Panc1 (cell line): ENCODE measurements around the gene PLBD2. TPM values are rescaled to one million over a fixed set of nuclear protein-coding genes. Genes with fewer than 3 reads are reported as not detected.

Experiments used
- ATAC-seq: fragments of 200-7000 bp; cut with Tn5 transposase; 2 replicates; pipeline ENCODE4 v1.9.1; 2020; ENCODE audit warnings: mild to moderate bottlenecking, moderate library complexity
- BruUV-seq: library from RNA; stranded (reverse); fragments of 400-500 nt; replicated peaks from 2 replicates; lab custom pipeline; 2021; lab: Mats Ljungman, UMichigan
- CTCF ChIA-PET: fragments of 300-600 bp; sonication (Branson Sonifier 250); formaldehyde crosslinking; loops from one replicate; lab custom pipeline; 2022; ENCODE audit warnings: antibody characterized with exemption; lab: Charles Lee
- POLR2A ChIA-PET: fragments of 300-600 bp; sonication (Branson Sonifier 250); formaldehyde crosslinking; loops from one replicate; lab custom pipeline; 2022; ENCODE audit warnings: antibody characterized with exemption; lab: Charles Lee
- DNase-seq: peaks from one replicate; pipeline ENCODE4 v3.0.0-alpha.2; 2010; ENCODE audit warnings: low read depth, low spot score
- H3K27ac ChIP-seq: 2 replicates; pipeline ENCODE4 v1.5.1; 2011; ENCODE audit warnings: mild to moderate bottlenecking, low read length, inconsistent platforms
- H3K27me3 ChIP-seq: fragments of 200-500 bp; sonication (Bioruptor generic); 2 replicates; pipeline ENCODE4 v1.6.0; 2014; ENCODE audit warnings: low read length, inconsistent platforms; ENCODE audit not compliant: control insufficient read depth, insufficient read depth
- H3K36me3 ChIP-seq: fragments of 200-500 bp; sonication (Bioruptor generic); 2 replicates; pipeline ENCODE4 v1.5.1; 2014; ENCODE audit warnings: inconsistent platforms, mild to moderate bottlenecking, low read length, moderate library complexity; ENCODE audit not compliant: control insufficient read depth, insufficient read depth
- H3K4me1 ChIP-seq: 2 replicates; pipeline ENCODE4 v1.5.1; 2011; ENCODE audit warnings: inconsistent platforms, mild to moderate bottlenecking, low read length, moderate library complexity; ENCODE audit not compliant: control insufficient read depth, insufficient read depth
- H3K4me3 ChIP-seq, 2 experiments: 2 replicates each; pipeline ENCODE4 v1.5.1; 2011 to 2012; ENCODE audit warnings: low read depth in 2 of 2, low read length in 2 of 2, mild to moderate bottlenecking in 2 of 2, inconsistent platforms in 1 of 2, moderate library complexity in 1 of 2
- H3K9me3 ChIP-seq: fragments of 200-500 bp; sonication (Bioruptor generic); 2 replicates; pipeline ENCODE4 v1.5.1; 2014; ENCODE audit warnings: low read depth, mild to moderate bottlenecking, inconsistent platforms, low read length, moderate library complexity; ENCODE audit not compliant: control insufficient read depth, insufficient read depth
- CTCF ChIP-seq: fragments of 450-650 bp; IDR thresholded peaks from 2 replicates; pipeline ENCODE4 v1.5.1; 2017; ENCODE audit warnings: mild to moderate bottlenecking
- POLR2AphosphoS5 ChIP-seq: IDR thresholded peaks from 2 replicates; pipeline ENCODE4 v1.6.1; 2012; ENCODE audit warnings: mild to moderate bottlenecking, low read depth, low read length, moderate library complexity
- SIN3A ChIP-seq: IDR thresholded peaks from 2 replicates; pipeline ENCODE4 v1.6.1; 2012; ENCODE audit warnings: low read depth, mild to moderate bottlenecking, low read length, moderate library complexity, borderline replicate concordance; ENCODE audit not compliant: insufficient read depth
- TCF7L2 ChIP-seq: IDR thresholded peaks from 2 replicates; pipeline ENCODE4 v1.6.1; 2011; ENCODE audit warnings: mild to moderate bottlenecking, low read depth, low read length, inconsistent platforms
- in situ Hi-C: cut with HindIII; loops from 2 replicates; pipeline ENCODE4 v1.10.0; 2016; ENCODE audit warnings: low sequenced_read_pairs, low pct_unique_long_range_greater_than_20kb
- intact Hi-C: fragments of 100-400 bp; cut with micrococcal nuclease; formaldehyde crosslinking; loops from one replicate; pipeline ENCODE4 v1.10.0; 2022; ENCODE audit not compliant: unreplicated experiment
- total RNA-seq: library from RNA; stranded (reverse); gene quantifications from one replicate; pipeline ENCODE4 v1.2.1, GENCODE V29; 2021; ENCODE audit not compliant: unreplicated experiment
- TF ChIP-seq, protein P1 (sequence below), 2 experiments: IDR thresholded peaks; 2 replicates each; pipeline ENCODE4 v1.6.1; 2011 to 2012; ENCODE audit warnings: low read depth in 2 of 2, control low read depth in 1 of 2, low read length in 1 of 2, mild to moderate bottlenecking in 1 of 2, moderate library complexity in 1 of 2; ENCODE audit not compliant: insufficient read depth in 1 of 2

Gene PLBD2
- total RNA-seq, 1 experiment from 2014 or later, result 69.7 TPM

DNA sequence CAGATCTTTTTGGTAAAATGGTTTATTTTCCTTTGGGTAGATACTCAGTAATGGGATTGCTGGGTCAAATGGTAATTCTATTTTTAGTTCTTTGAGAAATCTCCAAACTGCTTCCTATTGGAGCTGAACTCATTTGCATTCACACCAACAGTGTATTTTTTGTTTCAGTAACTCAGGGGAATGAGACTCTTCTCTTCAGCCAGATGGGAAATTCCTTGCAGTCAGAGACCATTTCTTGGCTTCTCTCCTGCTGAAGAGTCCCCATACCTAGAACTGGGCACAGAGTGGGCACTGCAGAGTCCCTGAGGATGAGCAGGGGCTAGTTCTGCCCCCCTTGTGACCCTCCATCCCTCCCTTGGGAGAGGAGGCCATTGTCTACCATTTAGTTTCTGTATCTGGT is 74.6 kb downstream of the PLBD2 start:
- Histone ChIP-seq H3K9me3 (no peaks in the 10 kb centered on the region), H3K4me3 (no peak overlapping the region), H3K4me1 (no peaks in the 10 kb centered on the region), H3K27ac (no peak overlapping the region), H3K36me3 (no peaks in the 10 kb centered on the region), H3K27me3 (no peaks in the 10 kb centered on the region)
- BruUV-seq, result no TSS peak
- no peak for ATAC-seq
- DNase-seq, result no peak
- ChIA-PET CTCF (no interaction called here), POLR2A (no interaction called here)
- no peak for TF ChIP-seq SIN3A
- TF ChIP-seq TCF7L2, result no peak
- TF ChIP-seq POLR2AphosphoS5, result no peak
- no peak for TF ChIP-seq CTCF
- TF ChIP-seq, protein P1, sequence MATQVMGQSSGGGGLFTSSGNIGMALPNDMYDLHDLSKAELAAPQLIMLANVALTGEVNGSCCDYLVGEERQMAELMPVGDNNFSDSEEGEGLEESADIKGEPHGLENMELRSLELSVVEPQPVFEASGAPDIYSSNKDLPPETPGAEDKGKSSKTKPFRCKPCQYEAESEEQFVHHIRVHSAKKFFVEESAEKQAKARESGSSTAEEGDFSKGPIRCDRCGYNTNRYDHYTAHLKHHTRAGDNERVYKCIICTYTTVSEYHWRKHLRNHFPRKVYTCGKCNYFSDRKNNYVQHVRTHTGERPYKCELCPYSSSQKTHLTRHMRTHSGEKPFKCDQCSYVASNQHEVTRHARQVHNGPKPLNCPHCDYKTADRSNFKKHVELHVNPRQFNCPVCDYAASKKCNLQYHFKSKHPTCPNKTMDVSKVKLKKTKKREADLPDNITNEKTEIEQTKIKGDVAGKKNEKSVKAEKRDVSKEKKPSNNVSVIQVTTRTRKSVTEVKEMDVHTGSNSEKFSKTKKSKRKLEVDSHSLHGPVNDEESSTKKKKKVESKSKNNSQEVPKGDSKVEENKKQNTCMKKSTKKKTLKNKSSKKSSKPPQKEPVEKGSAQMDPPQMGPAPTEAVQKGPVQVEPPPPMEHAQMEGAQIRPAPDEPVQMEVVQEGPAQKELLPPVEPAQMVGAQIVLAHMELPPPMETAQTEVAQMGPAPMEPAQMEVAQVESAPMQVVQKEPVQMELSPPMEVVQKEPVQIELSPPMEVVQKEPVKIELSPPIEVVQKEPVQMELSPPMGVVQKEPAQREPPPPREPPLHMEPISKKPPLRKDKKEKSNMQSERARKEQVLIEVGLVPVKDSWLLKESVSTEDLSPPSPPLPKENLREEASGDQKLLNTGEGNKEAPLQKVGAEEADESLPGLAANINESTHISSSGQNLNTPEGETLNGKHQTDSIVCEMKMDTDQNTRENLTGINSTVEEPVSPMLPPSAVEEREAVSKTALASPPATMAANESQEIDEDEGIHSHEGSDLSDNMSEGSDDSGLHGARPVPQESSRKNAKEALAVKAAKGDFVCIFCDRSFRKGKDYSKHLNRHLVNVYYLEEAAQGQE (IDR thresholded peaks at IDR 0.05; ENCODE audit: insufficient read depth in 1 of 2, low read depth in 2 of 2, low read length in 1 of 2), result no peak
- in situ Hi-C loops, result no loop called here
- intact Hi-C loops, result no loop called here

DNA sequence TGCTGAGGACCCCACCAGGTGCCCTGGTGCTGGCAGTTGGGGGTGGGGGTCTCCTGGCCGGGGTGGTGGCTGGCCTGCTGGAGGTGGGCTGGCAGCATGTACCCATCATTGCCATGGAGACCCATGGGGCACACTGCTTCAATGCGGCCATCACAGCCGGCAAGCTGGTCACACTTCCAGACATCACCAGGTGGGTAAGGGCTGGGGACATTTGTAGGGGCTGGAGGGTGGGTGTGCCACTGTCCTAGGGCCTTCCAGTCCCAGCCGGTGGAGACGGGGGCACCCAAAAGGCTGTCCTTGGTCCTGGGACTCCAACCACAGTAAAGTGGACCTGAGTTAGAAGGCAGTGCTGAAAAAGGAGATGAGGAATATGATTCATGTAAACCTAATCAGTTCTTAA is 77.0 kb downstream of the PLBD2 start:
- in situ Hi-C loops, result no loop called here
- POLR2A ChIA-PET, result interaction anchor here (0.6 kb wide), 1 partner anchor 250 kb away, joined by 7 read pairs; no protein-coding TSS in a partner anchor

More for the DNA sequence above, 77.0 kb downstream of the PLBD2 start:
- BruUV-seq, result no TSS peak
- intact Hi-C loops, result loop anchor here (5.0 kb wide), 1 partner anchor 477 kb away; no protein-coding TSS in a partner anchor
- no peak overlapping the region for H3K4me3 ChIP-seq
- CTCF ChIA-PET, result no interaction called here
- no peaks in the 10 kb centered on the region for H3K36me3 ChIP-seq
- ATAC-seq (no peak), DNase-seq (no peak)
- H3K9me3 ChIP-seq, result no peaks in the 10 kb centered on the region
- no peaks in the 10 kb centered on the region for H3K4me1 ChIP-seq
- H3K27me3 ChIP-seq, result peaks cover 5% of the 10 kb centered on the region; the same call in 1 of the 2 replicates
- H3K27ac ChIP-seq, result no peak overlapping the region
- TF ChIP-seq CTCF (no peak), TCF7L2 (no peak)
- TF ChIP-seq, protein P1 (IDR thresholded peaks at IDR 0.05; ENCODE audit: insufficient read depth in 1 of 2, low read depth in 2 of 2, low read length in 1 of 2), result no peak
